Activated naive CD4-positive, alpha-beta T cell treated with Interleukin-2 at 50 U/mL for 16 hours (primary cell): ENCODE measurements around the gene TRIM29.
"Not testable (repeated sequence)": the region's sequence is repeated elsewhere in the genome, so short reads cannot be mapped to it uniquely, and the experiment has no call there.

Experiments used
- DNase-seq: peaks from one replicate; pipeline ENCODE4 v3.0.0-alpha.2; 2020

The TRIM29 gene

GRCh38 chr11:120170741-120171261 is 32.9 kb upstream of the TRIM29 start:
- DNase-seq: no peak

GRCh38 chr11:120169981-120170698 is 32.2 kb upstream of the TRIM29 start:
- no peak for DNase-seq

- peak; percentile 61 for DNase-seq
Measured at GRCh38 chr11:120168960-120169681, 31.2 kb upstream of the TRIM29 start.

GRCh38 chr11:120168108-120168959 is 30.4 kb upstream of the TRIM29 start:
- no peak for DNase-seq

GRCh38 chr11:120167659-120168058 is 29.7 kb upstream of the TRIM29 start:
- no peak for DNase-seq

GRCh38 chr11:120160436-120160835 is 22.5 kb upstream of the TRIM29 start:
- no peak for DNase-seq

- DNase-seq: no peak
Measured at GRCh38 chr11:120153221-120153620, 15.3 kb upstream of the TRIM29 start.

- no peak for DNase-seq
Measured at GRCh38 chr11:120151536-120151935, 13.6 kb upstream of the TRIM29 start.

GRCh38 chr11:120149246-120149645 is 11.3 kb upstream of the TRIM29 start:
- DNase-seq: no peak

GRCh38 chr11:120147950-120148270 is 10.0 kb upstream of the TRIM29 start:
- no peak for DNase-seq

GRCh38 chr11:120147094-120147949 is 9.4 kb upstream of the TRIM29 start:
- no peak for DNase-seq

GRCh38 chr11:120146413-120147093 is 8.6 kb upstream of the TRIM29 start:
- DNase-seq: no peak

- DNase-seq: no peak
Measured at GRCh38 chr11:120144501-120144900, 6.6 kb upstream of the TRIM29 start.

- not testable (repeated sequence) for DNase-seq
Measured at GRCh38 chr11:120143472-120143871, 5.6 kb upstream of the TRIM29 start.

- DNase-seq: no peak
Measured at GRCh38 chr11:120142441-120143100, 4.7 kb upstream of the TRIM29 start.

GRCh38 chr11:120141768-120142423 is 4.0 kb upstream of the TRIM29 start:
- DNase-seq: no peak

- no peak for DNase-seq
Measured at GRCh38 chr11:120141113-120141767, 3.3 kb upstream of the TRIM29 start.

- no peak for DNase-seq
Measured at GRCh38 chr11:120139316-120140069, 1.6 kb upstream of the TRIM29 start.

- DNase-seq: no peak
Measured at GRCh38 chr11:120137187-120137610, 714 bp downstream of the TRIM29 start.
